Measurements from ENCODE around the gene ARL15.

DNA sequence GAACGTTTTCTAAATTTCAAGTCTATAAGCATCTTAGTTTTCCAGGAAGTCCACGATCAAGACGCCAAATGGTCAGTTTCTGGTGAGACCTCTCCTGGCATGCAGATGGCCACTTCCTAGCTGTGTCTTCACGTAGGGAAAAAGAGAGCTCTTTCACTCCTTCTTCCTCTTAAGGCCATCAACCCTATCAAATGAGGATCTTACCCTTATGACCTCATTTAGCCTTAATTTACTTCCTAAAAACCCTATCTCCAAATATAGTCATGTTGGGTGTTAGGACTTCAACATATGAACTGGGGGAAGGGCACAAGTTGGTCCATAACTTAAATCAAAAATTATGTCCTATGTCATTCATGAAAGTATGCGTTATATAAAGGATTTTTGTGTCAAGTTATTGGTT, 229.5 kb downstream of the ARL15 start:
- TF ChIP-seq POLR2AphosphoS5 (IDR thresholded peaks at IDR 0.05; ENCODE audit: borderline replicate concordance, low read depth, low read length), result no peak
- TF ChIP-seq EZH2 (IDR thresholded peaks at IDR 0.05), result no peak
